Hippocampal formation (tissue), 2 donors: ENCODE data around the gene SFN.

ENCODE experiments used
- DNase-seq, 2 donors: peaks; one replicate each; lab custom pipeline; 2025; lab: John Stamatoyannopoulos, UW

Gene SFN

GRCh38 chr1:26911399-26912146 is 48.6 kb downstream of the SFN start:
- no peak for DNase-seq

- DNase-seq: no peak
Observed at GRCh38 chr1:26912147-26912490, 49.2 kb downstream of the SFN start.

- no peak for DNase-seq
Observed at GRCh38 chr1:26913389-26913753, 50.4 kb downstream of the SFN start.
